HEK293T (cell line): ENCODE data around the gene FTCD.

Source experiments
- CTCF ChIA-PET: fragments of 350-600 bp; formaldehyde crosslinking; extraction: SDS; loops from one replicate; lab custom pipeline; 2021; ENCODE audit warnings: antibody characterized with exemption, inconsistent platforms; lab: Yijun Ruan, JAX
- POLR2A ChIA-PET: fragments of 350-600 bp; formaldehyde crosslinking; extraction: SDS; loops from one replicate; lab custom pipeline; 2020; ENCODE audit warnings: antibody characterized with exemption, inconsistent platforms; lab: Yijun Ruan, JAX
- DNase-seq: peaks from one replicate; pipeline ENCODE4 v3.0.0; 2012; ENCODE audit warnings: mixed read lengths; ENCODE audit errors: extremely low spot score
- ARNT ChIP-seq: fragments of 450-650 bp; IDR thresholded peaks from 2 replicates; pipeline ENCODE4 v1.6.1; 2017; ENCODE audit warnings: mild to moderate bottlenecking
- BHLHE40 ChIP-seq: fragments of 450-650 bp; IDR thresholded peaks from 2 replicates; pipeline ENCODE4 v1.6.1; 2016; ENCODE audit warnings: mild to moderate bottlenecking, moderate library complexity, borderline replicate concordance
- CTBP1 ChIP-seq: fragments of 450-650 bp; IDR thresholded peaks from 2 replicates; pipeline ENCODE4 v1.6.1; 2016; ENCODE audit warnings: borderline replicate concordance
- ELF4 ChIP-seq: fragments of 450-650 bp; IDR thresholded peaks from 2 replicates; pipeline ENCODE4 v1.6.1; 2017; ENCODE audit warnings: antibody characterized with exemption
- FOXA1 ChIP-seq: fragments of 450-650 bp; IDR thresholded peaks from 2 replicates; pipeline ENCODE4 v1.6.1; 2016; ENCODE audit warnings: mild to moderate bottlenecking
- FOXK2 ChIP-seq: fragments of 450-650 bp; IDR thresholded peaks from 2 replicates; pipeline ENCODE4 v1.6.1; 2016; ENCODE audit warnings: mild to moderate bottlenecking
- FOXM1 ChIP-seq: fragments of 450-650 bp; IDR thresholded peaks from 2 replicates; pipeline ENCODE4 v1.6.1; 2017; ENCODE audit warnings: mild to moderate bottlenecking, borderline replicate concordance
- HDGF ChIP-seq: fragments of 450-650 bp; IDR thresholded peaks from 2 replicates; pipeline ENCODE4 v1.6.1; 2017; ENCODE audit warnings: antibody characterized with exemption, borderline replicate concordance
- L3MBTL2 ChIP-seq: fragments of 450-650 bp; conservative IDR thresholded peaks from 2 replicates; pipeline ENCODE4 v1.6.1; 2016; ENCODE audit warnings: mild to moderate bottlenecking
- LEF1 ChIP-seq: fragments of 450-650 bp; IDR thresholded peaks from 2 replicates; pipeline ENCODE4 v1.6.1; 2017; ENCODE audit warnings: mild to moderate bottlenecking, borderline replicate concordance
- NFRKB ChIP-seq: fragments of 450-650 bp; IDR thresholded peaks from 2 replicates; pipeline ENCODE4 v1.6.1; 2016; ENCODE audit warnings: mild to moderate bottlenecking, moderate library complexity
- PKNOX1 ChIP-seq: fragments of 450-650 bp; IDR thresholded peaks from 2 replicates; pipeline ENCODE4 v1.6.1; 2016
- SP1 ChIP-seq: fragments of 450-650 bp; IDR thresholded peaks from 2 replicates; pipeline ENCODE4 v1.6.1; 2017
- SUZ12 ChIP-seq: fragments of 450-650 bp; IDR thresholded peaks from 2 replicates; pipeline ENCODE4 v1.6.1; 2016; ENCODE audit warnings: mild to moderate bottlenecking
- TARDBP ChIP-seq: fragments of 450-650 bp; IDR thresholded peaks from 2 replicates; pipeline ENCODE4 v1.6.1; 2016
- ZNF384 ChIP-seq: fragments of 450-650 bp; IDR thresholded peaks from 2 replicates; pipeline ENCODE4 v1.6.1; 2016

Gene FTCD

GRCh38 chr21:46153247-46154154 is 1.9 kb downstream of the FTCD start:
- TF ChIP-seq ELF4: no peak
- no peak for TF ChIP-seq NFRKB
- no peak for TF ChIP-seq FOXA1
- no peak for TF ChIP-seq FOXK2
- TF ChIP-seq CTBP1: no peak
- TF ChIP-seq TARDBP: no peak
- no peak for TF ChIP-seq FOXM1
- TF ChIP-seq BHLHE40: no peak
- TF ChIP-seq PKNOX1: no peak
- TF ChIP-seq ZNF384: no peak
- no peak for TF ChIP-seq L3MBTL2
- no peak for TF ChIP-seq LEF1
- TF ChIP-seq SUZ12: no peak
- TF ChIP-seq ARNT: no peak
- no peak for TF ChIP-seq HDGF
- TF ChIP-seq SP1: no peak
- POLR2A ChIA-PET: interaction anchor here (0.7 to 1.2 kb wide), 4 partner anchors 10 to 166 kb away, joined by 3 to 5 read pairs (median 4); partner anchors contain the start of gene YBEY
- peak; percentile 84 for DNase-seq
- CTCF ChIA-PET: interaction anchor here (0.6 to 1.5 kb wide), 7 partner anchors 10 to 183 kb away, joined by 3 to 14 read pairs (median 4); no protein-coding TSS in a partner anchor

GRCh38 chr21:46152927-46153246 is 2.5 kb downstream of the FTCD start:
- POLR2A ChIA-PET: interaction anchor here (0.7 to 1.2 kb wide), 4 partner anchors 9 to 166 kb away, joined by 3 to 5 read pairs (median 4); partner anchors contain the start of gene YBEY
- CTCF ChIA-PET: interaction anchor here (0.6 to 1.5 kb wide), 7 partner anchors 10 to 182 kb away, joined by 3 to 14 read pairs (median 4); no protein-coding TSS in a partner anchor
- no peak for DNase-seq
- TF ChIP-seq HDGF (no peak), SP1 (no peak), FOXA1 (no peak), FOXM1 (no peak), TARDBP (no peak), ELF4 (no peak), L3MBTL2 (no peak), NFRKB (no peak), SUZ12 (no peak), ZNF384 (no peak), BHLHE40 (no peak), PKNOX1 (no peak), ARNT (no peak), FOXK2 (no peak), CTBP1 (no peak), LEF1 (no peak)

DNA sequence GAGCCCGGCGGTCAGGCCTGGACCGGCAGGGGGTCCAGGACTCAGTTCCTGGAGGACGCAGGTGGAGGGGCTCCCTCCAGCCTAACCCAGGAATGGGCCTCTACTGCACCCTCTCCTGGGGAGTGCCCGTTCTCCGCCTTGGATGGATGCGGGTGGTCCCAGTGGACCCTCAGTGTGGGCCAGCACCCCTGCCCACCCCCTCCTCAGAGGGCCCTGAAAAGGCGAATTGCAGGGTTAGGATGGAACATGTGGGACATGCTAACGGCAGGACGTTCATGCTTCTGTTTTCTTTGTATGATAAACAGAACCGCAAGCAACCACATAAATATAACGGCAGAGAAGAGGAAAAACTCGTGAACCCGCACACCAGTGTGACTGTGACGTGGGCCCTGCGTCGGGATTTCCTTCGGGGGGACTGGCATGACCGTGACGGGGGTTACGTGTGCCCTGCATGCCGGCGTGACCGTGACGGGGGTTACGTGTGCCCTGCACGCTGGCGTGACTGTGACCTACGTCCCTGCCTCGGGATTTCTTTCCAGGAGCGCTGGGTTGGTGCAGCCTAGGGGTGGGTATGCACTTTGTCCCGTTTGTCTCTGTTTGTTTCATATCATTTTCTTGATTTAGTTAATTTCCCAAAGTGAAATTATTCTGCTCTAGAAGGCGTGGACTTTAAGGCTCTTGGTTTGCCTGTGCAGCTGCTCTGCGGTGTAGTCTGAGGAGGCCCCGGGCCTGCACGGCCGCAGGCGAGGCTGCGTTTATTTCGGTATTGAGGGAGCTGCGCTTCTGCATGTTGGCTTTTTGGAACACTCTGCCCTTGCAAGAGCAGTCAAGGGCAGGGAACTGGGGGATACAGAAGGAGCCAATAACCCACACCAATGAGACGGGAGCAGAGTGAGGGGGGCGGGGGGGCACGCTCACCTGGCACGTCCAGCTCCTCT is 3.1 kb downstream of the FTCD start:
- DNase-seq: no peak
- ChIA-PET POLR2A (interaction anchor here (0.7 to 1.2 kb wide), 3 partner anchors 9 to 167 kb away, joined by 3 to 5 read pairs (median 4); no protein-coding TSS in a partner anchor), CTCF (interaction anchor here (0.6 to 1.5 kb wide), 6 partner anchors 9 to 173 kb away, joined by 3 to 14 read pairs (median 4); no protein-coding TSS in a partner anchor)
- TF ChIP-seq L3MBTL2: no peak
- TF ChIP-seq ZNF384: no peak
- TF ChIP-seq FOXA1: no peak
- no peak for TF ChIP-seq ARNT
- TF ChIP-seq FOXK2: no peak
- no peak for TF ChIP-seq SUZ12
- TF ChIP-seq CTBP1: no peak
- no peak for TF ChIP-seq NFRKB
- no peak for TF ChIP-seq PKNOX1
- TF ChIP-seq SP1: no peak
- no peak for TF ChIP-seq ELF4
- TF ChIP-seq LEF1: no peak
- no peak for TF ChIP-seq BHLHE40
- no peak for TF ChIP-seq TARDBP
- no peak for TF ChIP-seq HDGF
- no peak for TF ChIP-seq FOXM1

DNA sequence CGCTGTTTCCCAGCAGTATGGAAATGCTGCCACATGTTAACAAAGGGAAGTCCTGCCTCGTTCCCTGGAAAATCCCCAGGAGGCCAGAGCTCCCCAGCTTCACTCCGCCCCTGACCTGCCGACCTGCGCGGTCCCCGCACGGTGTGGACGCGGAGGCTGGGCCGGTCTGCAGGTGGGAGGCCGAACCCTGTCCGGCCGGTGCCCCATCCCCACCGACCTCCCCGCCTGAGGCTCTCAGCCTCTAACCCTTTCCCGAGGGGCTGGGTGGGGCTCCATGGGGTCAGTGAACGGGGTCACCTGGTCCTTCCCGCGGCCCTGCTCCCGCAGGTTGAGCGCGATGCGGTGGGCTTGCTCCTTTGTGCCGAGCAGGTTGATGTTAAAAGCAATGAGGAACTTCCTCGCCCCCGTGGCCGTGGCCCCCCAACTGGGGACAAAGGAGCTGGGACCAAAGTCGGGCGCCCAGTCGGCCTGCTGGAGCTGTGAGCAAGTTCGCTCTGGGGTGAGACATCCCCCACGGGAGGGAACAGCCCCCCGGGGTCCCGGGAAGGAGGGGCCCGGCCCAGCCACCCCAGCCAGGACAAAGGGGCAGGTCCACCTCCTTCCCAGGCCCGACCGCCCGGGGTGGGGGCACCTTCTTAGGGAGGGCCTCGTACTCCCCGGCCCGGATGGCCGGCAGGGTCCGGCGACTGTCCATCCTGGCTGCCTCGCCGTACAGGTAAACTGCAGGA is 4.0 kb downstream of the FTCD start:
- POLR2A ChIA-PET: no interaction called here
- DNase-seq: no peak
- CTCF ChIA-PET: no interaction called here
- no peak for TF ChIP-seq L3MBTL2
- no peak for TF ChIP-seq PKNOX1
- no peak for TF ChIP-seq LEF1
- TF ChIP-seq FOXM1: no peak
- TF ChIP-seq FOXA1: no peak
- no peak for TF ChIP-seq SUZ12
- TF ChIP-seq ELF4: no peak
- TF ChIP-seq SP1: no peak
- no peak for TF ChIP-seq FOXK2
- no peak for TF ChIP-seq ARNT
- TF ChIP-seq ZNF384: no peak
- no peak for TF ChIP-seq NFRKB
- no peak for TF ChIP-seq BHLHE40
- no peak for TF ChIP-seq TARDBP
